ENCODE measurements around the gene PA2G4. TPM values are rescaled to one million over a fixed set of nuclear protein-coding genes. Genes with fewer than 3 reads are reported as not detected.
"Not testable (repeated sequence)": the region's sequence is repeated elsewhere in the genome, so short reads cannot be mapped to it uniquely, and the experiment has no call there.

PA2G4 gene
- total and polyA plus RNA-seq, 2 donors (not counting 3 experiments of a cell fraction or from before 2014, with no cell fraction given) = 121 to 188 TPM

- POLR2A ChIA-PET = no interaction called here
- Histone ChIP-seq H4K20me1 (replicated peaks; ENCODE audit: control insufficient read depth, extremely low read depth, insufficient read depth, low read length) (no peaks in the 10 kb centered on the region), H3K27me3 (ENCODE audit: control insufficient read depth in 2 of 2, insufficient read depth in 2 of 2, low read length in 2 of 2) (no peaks in the 10 kb centered on the region), H3K27ac (ENCODE audit: insufficient read depth, low read depth, low read length) (no peak overlapping the region), H2AFZ (ENCODE audit: low read depth, low read length) (no peak overlapping the region), H3K79me2 (ENCODE audit: control insufficient read depth, insufficient read depth, low read length) (peaks cover 26% of the 10 kb centered on the region), H3K36me3 (ENCODE audit: control insufficient read depth in 2 of 2, extremely low read depth in 1 of 2, insufficient read depth in 2 of 2, low read length in 2 of 2) (peaks cover 6 to 9% of the 10 kb centered on the region in 2 experiments), H3K9me1 (replicated peaks; ENCODE audit: control insufficient read depth, extremely low read depth, insufficient read depth, low read length) (no peaks in the 10 kb centered on the region), H3K4me2 (ENCODE audit: insufficient read depth, low read length) (no peak overlapping the region), H3K9ac (replicated peaks; ENCODE audit: extremely low read depth, insufficient read depth, low read length) (no peak overlapping the region), H3K4me3 (replicated peaks in 1 of 3; ENCODE audit: insufficient read depth in 1 of 3, low read depth in 1 of 3, low read length in 3 of 3) (no peak overlapping the region), H3K4me1 (ENCODE audit: control insufficient read depth, extremely low read depth, insufficient read depth, low read length) (peaks cover 26% of the 10 kb centered on the region), H3K9me3 (replicated peaks; ENCODE audit: control insufficient read depth, insufficient read depth, low read length) (no peaks in the 10 kb centered on the region)
- dilution Hi-C loops (cut with MboI; ENCODE audit: extremely low pct_ligation_motif_present, low sequenced_read_pairs) (no loop called here), intact Hi-C loops (cut with micrococcal nuclease) (no loop called here)
- FAIRE-seq (no peak), DNase-seq (ENCODE audit: low read depth, low spot score) (no peak)
- BruUV-seq (replicated peaks) = no TSS peak
- no peak for TF ChIP-seq CTCF (IDR thresholded peaks at IDR 0.05; ENCODE audit: extremely low read depth in 1 of 2, insufficient read depth in 1 of 2, low read depth in 1 of 2, low read length in 2 of 2)
- no peak for TF ChIP-seq MAX (IDR thresholded peaks at IDR 0.05; ENCODE audit: insufficient read depth, insufficient read length)
- TF ChIP-seq EZH2 (IDR thresholded peaks at IDR 0.05; ENCODE audit: borderline replicate concordance, low read depth, low read length, severe bottlenecking) = no peak
- no peak for TF ChIP-seq GATA2 (IDR thresholded peaks at IDR 0.05; ENCODE audit: insufficient read depth, insufficient read length, low read depth, low read length)
- TF ChIP-seq JUN (IDR thresholded peaks at IDR 0.05; ENCODE audit: borderline replicate concordance, insufficient read depth, insufficient read length, low read depth) = no peak
- no peak for TF ChIP-seq FOS (IDR thresholded peaks at IDR 0.05; ENCODE audit: borderline replicate concordance, insufficient read depth, low read length)
- no peak for TF ChIP-seq POLR2A (IDR thresholded peaks at IDR 0.05; ENCODE audit: low read depth, low read length)
- TF ChIP-seq MYC (IDR thresholded peaks at IDR 0.05; ENCODE audit: low read depth, low read length) = no peak
- CTCF ChIA-PET = interaction anchor here (0.7 to 1.9 kb wide), 3 partner anchors 27 to 31 kb away, joined by 3 to 6 read pairs (median 4); partner anchors contain the start of gene ESYT1
Observed at GRCh38 chr12:56155256-56155845, 51.0 kb downstream of the PA2G4 start.

GRCh38 chr12:56156464-56157200, 52.3 kb downstream of the PA2G4 start:
- dilution Hi-C loops (cut with MboI; ENCODE audit: extremely low pct_ligation_motif_present, low sequenced_read_pairs); H2AFZ ChIP-seq (ENCODE audit: low read depth, low read length); H3K27me3 ChIP-seq (ENCODE audit: control insufficient read depth in 2 of 2, insufficient read depth in 2 of 2, low read length in 2 of 2); H4K20me1 ChIP-seq (replicated peaks; ENCODE audit: control insufficient read depth, extremely low read depth, insufficient read depth, low read length); H3K9ac ChIP-seq (replicated peaks; ENCODE audit: extremely low read depth, insufficient read depth, low read length); H3K9me1 ChIP-seq (replicated peaks; ENCODE audit: control insufficient read depth, extremely low read depth, insufficient read depth, low read length); H3K27ac ChIP-seq (ENCODE audit: insufficient read depth, low read depth, low read length); H3K4me2 ChIP-seq (ENCODE audit: insufficient read depth, low read length); H3K9me3 ChIP-seq (replicated peaks; ENCODE audit: control insufficient read depth, insufficient read depth, low read length); H3K4me3 ChIP-seq (replicated peaks in 1 of 3; ENCODE audit: insufficient read depth in 1 of 3, low read depth in 1 of 3, low read length in 3 of 3); FAIRE-seq; DNase-seq (ENCODE audit: low read depth, low spot score); BruUV-seq (replicated peaks): not testable (repeated sequence)
- CTCF ChIA-PET = interaction anchor here (0.7 to 1.4 kb wide), 2 partner anchors 29 to 31 kb away, joined by 3 to 4 read pairs; partner anchors contain the start of gene ESYT1
- peaks cover 35% of the 10 kb centered on the region for H3K4me1 ChIP-seq (ENCODE audit: control insufficient read depth, extremely low read depth, insufficient read depth, low read length)
- H3K79me2 ChIP-seq (ENCODE audit: control insufficient read depth, insufficient read depth, low read length) = peaks cover 37% of the 10 kb centered on the region
- peaks cover 11 to 20% of the 10 kb centered on the region in 2 experiments for H3K36me3 ChIP-seq (ENCODE audit: control insufficient read depth in 2 of 2, extremely low read depth in 1 of 2, insufficient read depth in 2 of 2, low read length in 2 of 2)
- intact Hi-C loops (cut with micrococcal nuclease) = loop anchor here (1.0 kb wide), 2 partner anchors 12 to 33 kb away; partner anchors contain the start of gene SMARCC2
- POLR2A ChIA-PET = interaction anchor here (0.7 kb wide), 1 partner anchor 39 kb away, joined by 3 read pairs; the partner anchor contains the start of gene ZC3H10
